PFSK-1 (cell line): Measurements from ENCODE around the gene DEGS1.

Source experiments
- POLR2AphosphoS5 ChIP-seq: IDR thresholded peaks from 2 replicates; pipeline ENCODE4 v1.6.1; 2012; ENCODE audit warnings: low read depth, mild to moderate bottlenecking, control low read depth, low read length, moderate library complexity
- SIN3A ChIP-seq: IDR thresholded peaks from 2 replicates; pipeline ENCODE4 v1.6.1; 2012; ENCODE audit warnings: mild to moderate bottlenecking, low read length, moderate library complexity, borderline replicate concordance; ENCODE audit not compliant: insufficient read depth
- TAF1 ChIP-seq: IDR thresholded peaks from 2 replicates; pipeline ENCODE4 v1.6.1; 2012; ENCODE audit warnings: low read length, control low read depth, borderline replicate concordance; ENCODE audit not compliant: insufficient read depth
- TF ChIP-seq, protein P1 (sequence below), 2 experiments: IDR thresholded peaks; 2 replicates each; pipeline versions ENCODE4 v1.6.1 to v1.8.0; 2011 to 2012; ENCODE audit warnings: low read depth in 2 of 2, low read length in 2 of 2, control low read depth in 1 of 2, inconsistent platforms in 1 of 2, mild to moderate bottlenecking in 1 of 2, moderate library complexity in 1 of 2; ENCODE audit not compliant: insufficient read depth in 1 of 2

DNA sequence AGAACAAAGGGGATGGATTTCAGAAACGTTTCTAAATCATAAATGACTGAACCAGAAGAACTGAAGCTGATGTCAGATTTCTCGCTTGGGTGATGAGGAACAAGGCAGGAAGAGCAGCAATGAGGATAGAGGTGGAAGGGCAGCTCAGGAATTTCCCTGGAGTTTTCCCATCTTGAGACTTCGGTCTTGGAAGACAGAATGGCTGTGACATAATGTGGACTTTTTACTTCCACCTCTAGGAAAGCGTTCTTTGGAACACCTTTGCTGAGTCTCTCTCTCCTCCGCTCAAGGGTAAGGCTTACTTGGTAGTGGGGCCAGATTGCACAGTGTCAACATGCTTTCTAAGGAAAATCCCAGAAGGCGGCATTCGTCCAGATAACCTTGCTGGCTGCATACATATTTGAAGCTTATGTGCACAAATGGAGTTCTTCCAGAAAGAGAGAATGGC lies 36.6 kb downstream of the DEGS1 start:
- no peak for TF ChIP-seq POLR2AphosphoS5
- TF ChIP-seq TAF1 = no peak
- TF ChIP-seq, protein P1, sequence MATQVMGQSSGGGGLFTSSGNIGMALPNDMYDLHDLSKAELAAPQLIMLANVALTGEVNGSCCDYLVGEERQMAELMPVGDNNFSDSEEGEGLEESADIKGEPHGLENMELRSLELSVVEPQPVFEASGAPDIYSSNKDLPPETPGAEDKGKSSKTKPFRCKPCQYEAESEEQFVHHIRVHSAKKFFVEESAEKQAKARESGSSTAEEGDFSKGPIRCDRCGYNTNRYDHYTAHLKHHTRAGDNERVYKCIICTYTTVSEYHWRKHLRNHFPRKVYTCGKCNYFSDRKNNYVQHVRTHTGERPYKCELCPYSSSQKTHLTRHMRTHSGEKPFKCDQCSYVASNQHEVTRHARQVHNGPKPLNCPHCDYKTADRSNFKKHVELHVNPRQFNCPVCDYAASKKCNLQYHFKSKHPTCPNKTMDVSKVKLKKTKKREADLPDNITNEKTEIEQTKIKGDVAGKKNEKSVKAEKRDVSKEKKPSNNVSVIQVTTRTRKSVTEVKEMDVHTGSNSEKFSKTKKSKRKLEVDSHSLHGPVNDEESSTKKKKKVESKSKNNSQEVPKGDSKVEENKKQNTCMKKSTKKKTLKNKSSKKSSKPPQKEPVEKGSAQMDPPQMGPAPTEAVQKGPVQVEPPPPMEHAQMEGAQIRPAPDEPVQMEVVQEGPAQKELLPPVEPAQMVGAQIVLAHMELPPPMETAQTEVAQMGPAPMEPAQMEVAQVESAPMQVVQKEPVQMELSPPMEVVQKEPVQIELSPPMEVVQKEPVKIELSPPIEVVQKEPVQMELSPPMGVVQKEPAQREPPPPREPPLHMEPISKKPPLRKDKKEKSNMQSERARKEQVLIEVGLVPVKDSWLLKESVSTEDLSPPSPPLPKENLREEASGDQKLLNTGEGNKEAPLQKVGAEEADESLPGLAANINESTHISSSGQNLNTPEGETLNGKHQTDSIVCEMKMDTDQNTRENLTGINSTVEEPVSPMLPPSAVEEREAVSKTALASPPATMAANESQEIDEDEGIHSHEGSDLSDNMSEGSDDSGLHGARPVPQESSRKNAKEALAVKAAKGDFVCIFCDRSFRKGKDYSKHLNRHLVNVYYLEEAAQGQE (IDR thresholded peaks at IDR 0.05; ENCODE audit: insufficient read depth in 1 of 2, low read depth in 2 of 2, low read length in 2 of 2) = no peak
- no peak for TF ChIP-seq SIN3A
